ENCODE data around the gene TRAFD1.

DNA sequence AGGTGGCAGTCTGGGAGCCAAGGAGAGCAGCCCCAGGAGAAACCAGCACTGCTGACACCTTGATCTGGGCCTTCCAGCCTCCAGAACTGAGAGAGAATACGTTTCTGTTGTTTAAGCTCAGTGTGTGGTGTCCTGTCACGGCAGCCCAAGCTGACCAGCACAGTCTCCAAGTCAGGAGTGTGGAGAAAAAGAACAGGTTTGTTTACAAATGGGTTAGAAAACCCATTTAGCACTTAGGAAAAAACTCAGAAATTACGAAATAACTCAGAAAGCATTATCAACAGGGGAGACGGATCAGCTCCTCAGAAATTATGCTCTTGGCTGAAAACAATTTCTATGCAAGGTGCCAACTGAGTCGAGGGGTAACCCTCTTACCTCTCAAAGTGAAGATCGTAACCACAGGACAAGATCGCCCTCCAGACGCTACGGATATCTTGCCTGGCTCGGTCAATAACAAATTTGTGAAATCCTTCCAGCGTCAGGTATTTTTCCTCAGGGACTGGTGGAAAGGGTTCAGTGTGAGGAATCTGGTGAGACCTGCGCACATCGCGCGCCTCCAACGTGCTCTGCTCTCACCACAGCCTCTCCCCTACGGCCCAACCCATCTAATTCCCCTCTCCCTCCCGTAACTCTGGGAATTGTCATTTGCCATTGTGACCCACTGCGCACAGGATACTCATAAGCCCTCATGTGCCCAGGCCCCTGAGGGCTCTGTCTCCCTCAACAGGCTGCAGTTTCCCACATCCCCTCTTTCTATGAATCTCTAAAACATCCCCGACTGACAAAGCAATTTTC, 50.2 kb downstream of the TRAFD1 start:
- TF ChIP-seq, protein P1, sequence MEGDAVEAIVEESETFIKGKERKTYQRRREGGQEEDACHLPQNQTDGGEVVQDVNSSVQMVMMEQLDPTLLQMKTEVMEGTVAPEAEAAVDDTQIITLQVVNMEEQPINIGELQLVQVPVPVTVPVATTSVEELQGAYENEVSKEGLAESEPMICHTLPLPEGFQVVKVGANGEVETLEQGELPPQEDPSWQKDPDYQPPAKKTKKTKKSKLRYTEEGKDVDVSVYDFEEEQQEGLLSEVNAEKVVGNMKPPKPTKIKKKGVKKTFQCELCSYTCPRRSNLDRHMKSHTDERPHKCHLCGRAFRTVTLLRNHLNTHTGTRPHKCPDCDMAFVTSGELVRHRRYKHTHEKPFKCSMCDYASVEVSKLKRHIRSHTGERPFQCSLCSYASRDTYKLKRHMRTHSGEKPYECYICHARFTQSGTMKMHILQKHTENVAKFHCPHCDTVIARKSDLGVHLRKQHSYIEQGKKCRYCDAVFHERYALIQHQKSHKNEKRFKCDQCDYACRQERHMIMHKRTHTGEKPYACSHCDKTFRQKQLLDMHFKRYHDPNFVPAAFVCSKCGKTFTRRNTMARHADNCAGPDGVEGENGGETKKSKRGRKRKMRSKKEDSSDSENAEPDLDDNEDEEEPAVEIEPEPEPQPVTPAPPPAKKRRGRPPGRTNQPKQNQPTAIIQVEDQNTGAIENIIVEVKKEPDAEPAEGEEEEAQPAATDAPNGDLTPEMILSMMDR (IDR thresholded peaks at IDR 0.05; ENCODE audit: extremely low read depth in 1 of 2, insufficient read depth in 1 of 2, low read depth in 1 of 2, low read length in 2 of 2), result no peak
- TF ChIP-seq EZH2 (IDR thresholded peaks at IDR 0.05; ENCODE audit: borderline replicate concordance, low read depth, low read length, severe bottlenecking) (no peak), POLR2A (IDR thresholded peaks at IDR 0.05; ENCODE audit: low read depth, low read length) (no peak), JUN (IDR thresholded peaks at IDR 0.05; ENCODE audit: borderline replicate concordance, insufficient read depth, insufficient read length, low read depth) (no peak), POLR2AphosphoS5 (IDR thresholded peaks at IDR 0.05; ENCODE audit: insufficient read depth, low read depth, low read length) (no peak), MYC (IDR thresholded peaks at IDR 0.05; ENCODE audit: low read depth, low read length) (no peak)
- TF ChIP-seq, protein P2, sequence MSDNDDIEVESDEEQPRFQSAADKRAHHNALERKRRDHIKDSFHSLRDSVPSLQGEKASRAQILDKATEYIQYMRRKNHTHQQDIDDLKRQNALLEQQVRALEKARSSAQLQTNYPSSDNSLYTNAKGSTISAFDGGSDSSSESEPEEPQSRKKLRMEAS (IDR thresholded peaks at IDR 0.05; ENCODE audit: insufficient read depth, insufficient read length), result no peak
